SU-DHL-6 (cell line): ENCODE data around the gene NALF2.

Experiments used
- EZH2phosphoT487 ChIP-seq: fragments of 200-600 bp; sonication (generic), shearing (Covaris generic); conservative IDR thresholded peaks from 2 replicates; pipeline ENCODE4 v1.6.1; 2018; ENCODE audit warnings: mild to moderate bottlenecking, antibody characterized with exemption, low read length, moderate library complexity, mixed read lengths
- TF ChIP-seq, protein P1 (sequence below): fragments of 200-600 bp; sonication (generic); IDR thresholded peaks from one replicate; pipeline ENCODE4 v1.5.1; 2017; ENCODE audit warnings: antibody characterized with exemption, mild to moderate bottlenecking, low read length, moderate library complexity; ENCODE audit not compliant: insufficient read depth, poor library complexity, severe bottlenecking

GRCh38 chrX:69466546-69466945, 37.6 kb upstream of the NALF2 start:
- TF ChIP-seq EZH2phosphoT487 = no peak
- TF ChIP-seq, protein P1, sequence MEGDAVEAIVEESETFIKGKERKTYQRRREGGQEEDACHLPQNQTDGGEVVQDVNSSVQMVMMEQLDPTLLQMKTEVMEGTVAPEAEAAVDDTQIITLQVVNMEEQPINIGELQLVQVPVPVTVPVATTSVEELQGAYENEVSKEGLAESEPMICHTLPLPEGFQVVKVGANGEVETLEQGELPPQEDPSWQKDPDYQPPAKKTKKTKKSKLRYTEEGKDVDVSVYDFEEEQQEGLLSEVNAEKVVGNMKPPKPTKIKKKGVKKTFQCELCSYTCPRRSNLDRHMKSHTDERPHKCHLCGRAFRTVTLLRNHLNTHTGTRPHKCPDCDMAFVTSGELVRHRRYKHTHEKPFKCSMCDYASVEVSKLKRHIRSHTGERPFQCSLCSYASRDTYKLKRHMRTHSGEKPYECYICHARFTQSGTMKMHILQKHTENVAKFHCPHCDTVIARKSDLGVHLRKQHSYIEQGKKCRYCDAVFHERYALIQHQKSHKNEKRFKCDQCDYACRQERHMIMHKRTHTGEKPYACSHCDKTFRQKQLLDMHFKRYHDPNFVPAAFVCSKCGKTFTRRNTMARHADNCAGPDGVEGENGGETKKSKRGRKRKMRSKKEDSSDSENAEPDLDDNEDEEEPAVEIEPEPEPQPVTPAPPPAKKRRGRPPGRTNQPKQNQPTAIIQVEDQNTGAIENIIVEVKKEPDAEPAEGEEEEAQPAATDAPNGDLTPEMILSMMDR = no peak
